H9 (cell line): Measurements from ENCODE around the gene GSS. TPM values are rescaled to one million over a fixed set of nuclear protein-coding genes. Genes with fewer than 3 reads are reported as not detected.

Experiments used
- DNase-seq: peaks from one replicate; pipeline ENCODE4 v3.0.0-alpha.2; 2017
- H2AFZ ChIP-seq: one replicate; pipeline ENCODE4 v1.6.1; 2013; ENCODE audit warnings: mild to moderate bottlenecking, low read length, control low read depth, moderate library complexity
- H2AK5ac ChIP-seq: 2 replicates; pipeline ENCODE4 v1.6.1; 2013; ENCODE audit warnings: low read length, control low read depth, mixed read lengths; ENCODE audit not compliant: insufficient read length
- H2BK120ac ChIP-seq: one replicate; pipeline ENCODE4 v1.6.1; 2013; ENCODE audit warnings: low read depth, mild to moderate bottlenecking, low read length, control low read depth, inconsistent platforms; ENCODE audit not compliant: poor library complexity, severe bottlenecking
- H2BK12ac ChIP-seq: 2 replicates; pipeline ENCODE4 v1.6.1; 2013; ENCODE audit warnings: low read length, control low read depth, mixed read lengths, low read depth; ENCODE audit not compliant: insufficient read length
- H2BK15ac ChIP-seq: 2 replicates; pipeline ENCODE4 v1.6.1; 2013; ENCODE audit warnings: low read depth, low read length, control low read depth
- H2BK20ac ChIP-seq: one replicate; pipeline ENCODE4 v1.6.1; 2013; ENCODE audit warnings: low read depth, mild to moderate bottlenecking, low read length, control low read depth, inconsistent platforms; ENCODE audit not compliant: poor library complexity, severe bottlenecking
- H2BK5ac ChIP-seq: 2 replicates; pipeline ENCODE4 v1.6.1; 2013; ENCODE audit warnings: low read length, control low read depth, mixed read lengths; ENCODE audit not compliant: insufficient read length
- H3K14ac ChIP-seq: 2 replicates; pipeline ENCODE4 v1.6.1; 2013; ENCODE audit warnings: low read length, control low read depth; ENCODE audit not compliant: insufficient read depth
- H3K18ac ChIP-seq: 2 replicates; pipeline ENCODE4 v1.6.1; 2013; ENCODE audit warnings: low read depth, mild to moderate bottlenecking, mixed read lengths, low read length, control low read depth; ENCODE audit not compliant: insufficient read length
- H3K23ac ChIP-seq: 2 replicates; pipeline ENCODE4 v1.6.1; 2013; ENCODE audit warnings: low read length, control low read depth, mixed read lengths, low read depth; ENCODE audit not compliant: insufficient read length
- H3K23me2 ChIP-seq: 2 replicates; pipeline ENCODE4 v1.6.1; 2013; ENCODE audit warnings: low read depth, mild to moderate bottlenecking, mixed read lengths, low read length, control low read depth; ENCODE audit not compliant: insufficient read length, poor library complexity, severe bottlenecking
- H3K27ac ChIP-seq: 2 replicates; pipeline ENCODE4 v1.5.1; 2013; ENCODE audit warnings: low read length, control low read depth, mixed read lengths, low read depth; ENCODE audit not compliant: insufficient read length
- H3K27me3 ChIP-seq: 2 replicates; pipeline ENCODE4 v1.6.1; 2013; ENCODE audit warnings: low read length, control low read depth, inconsistent platforms; ENCODE audit not compliant: insufficient read depth
- H3K4ac ChIP-seq: 2 replicates; pipeline ENCODE4 v1.6.1; 2013; ENCODE audit warnings: low read depth, mild to moderate bottlenecking, control low read depth, inconsistent platforms, low read length, moderate library complexity
- H3K4me1 ChIP-seq: 2 replicates; pipeline ENCODE4 v1.6.1; 2013; ENCODE audit warnings: low read length, control low read depth, inconsistent platforms; ENCODE audit not compliant: insufficient read depth
- H3K4me2 ChIP-seq: 2 replicates; pipeline ENCODE4 v1.6.1; 2013; ENCODE audit warnings: low read length, control low read depth, mixed read lengths; ENCODE audit not compliant: insufficient read length, insufficient read depth
- H3K56ac ChIP-seq: 2 replicates; pipeline ENCODE4 v1.6.1; 2013; ENCODE audit warnings: low read depth, mild to moderate bottlenecking, mixed read lengths, low read length, control low read depth; ENCODE audit not compliant: insufficient read length
- H3K79me1 ChIP-seq: 2 replicates; pipeline ENCODE4 v1.6.1; 2013; ENCODE audit warnings: low read depth, mild to moderate bottlenecking, moderate library complexity, low read length, control low read depth, inconsistent platforms; ENCODE audit not compliant: insufficient read depth, poor library complexity, severe bottlenecking
- H3K79me2 ChIP-seq: 2 replicates; pipeline ENCODE4 v1.6.1; 2013; ENCODE audit warnings: low read length, control low read depth, inconsistent platforms; ENCODE audit not compliant: insufficient read depth
- H3K9ac ChIP-seq: 2 replicates; pipeline ENCODE4 v1.6.1; 2013; ENCODE audit warnings: low read length, control low read depth, mixed read lengths; ENCODE audit not compliant: insufficient read length; ENCODE audit errors: extremely low read depth
- H3K9me3 ChIP-seq: one replicate; pipeline ENCODE4 v1.6.1; 2013; ENCODE audit warnings: low read depth, low read length, inconsistent platforms; ENCODE audit not compliant: control insufficient read depth
- H3T11ph ChIP-seq: one replicate; pipeline ENCODE4 v1.6.1; 2013; ENCODE audit warnings: mild to moderate bottlenecking, low read length, control low read depth, inconsistent platforms
- H4K20me1 ChIP-seq: one replicate; pipeline ENCODE4 v1.6.1; 2013; ENCODE audit not compliant: control insufficient read depth, insufficient read length, insufficient read depth
- H4K5ac ChIP-seq: 2 replicates; pipeline ENCODE4 v1.6.1; 2013; ENCODE audit warnings: low read depth, mild to moderate bottlenecking, mixed read lengths, low read length, control low read depth; ENCODE audit not compliant: insufficient read length
- H4K8ac ChIP-seq: replicated peaks from 2 replicates; pipeline ENCODE4 v1.6.1; 2013; ENCODE audit warnings: low read length, control low read depth, mixed read lengths, low read depth; ENCODE audit not compliant: insufficient read length
- H4K91ac ChIP-seq: 2 replicates; pipeline ENCODE4 v1.6.1; 2013; ENCODE audit warnings: low read depth, mild to moderate bottlenecking, moderate library complexity, mixed read lengths, low read length, control low read depth; ENCODE audit not compliant: insufficient read length
- H3K27ac Mint-ChIP-seq, 3 experiments: 2 replicates in 2 of 3; 3 replicates in 1 of 3; pipeline ENCODE4 v1.8.0; 2020 to 2021; ENCODE audit warnings: mixed read lengths in 3 of 3, mild to moderate bottlenecking in 1 of 3, moderate library complexity in 1 of 3
- H3K27me3 Mint-ChIP-seq: 2 replicates; pipeline ENCODE4 v1.8.0; 2021; ENCODE audit warnings: low read depth, mild to moderate bottlenecking, moderate library complexity, mixed read lengths
- H3K36me3 Mint-ChIP-seq, 3 experiments: 2 replicates in 2 of 3; 3 replicates in 1 of 3; pipeline ENCODE4 v1.8.0; 2020 to 2021; ENCODE audit warnings: low read depth in 3 of 3, mixed read lengths in 3 of 3; ENCODE audit not compliant: insufficient read depth in 1 of 3
- H3K4me1 Mint-ChIP-seq, 2 experiments: 2 replicates each; pipeline ENCODE4 v1.8.0; 2020; ENCODE audit warnings: mixed read lengths in 2 of 2
- H3K4me3 Mint-ChIP-seq, 2 experiments: 2 replicates in 1 of 2; 3 replicates in 1 of 2; pipeline ENCODE4 v1.8.0; 2020 to 2021; ENCODE audit warnings: mild to moderate bottlenecking in 2 of 2, mixed read lengths in 2 of 2, moderate library complexity in 1 of 2
- H3K9me3 Mint-ChIP-seq, 2 experiments: 2 replicates in 1 of 2; 3 replicates in 1 of 2; pipeline ENCODE4 v1.8.0; 2020; ENCODE audit warnings: mild to moderate bottlenecking in 2 of 2, mixed read lengths in 2 of 2, moderate library complexity in 1 of 2
- WGBS: extraction: QIAGEN DNeasy Blood & Tissue Kit; methylation state at CpG from one replicate; pipeline ENCODE4 v1.1.7; 2013; ENCODE audit warnings: missing lambda C conversion rate, low lambda C conversion rate, mixed read lengths; ENCODE audit not compliant: insufficient read length; ENCODE audit errors: extremely low coverage; 5-methylcytosine and 5-hydroxymethylcytosine counted together
- total RNA-seq: library from RNA; stranded (reverse); gene quantifications from 2 replicates; pipeline ENCODE4 v1.2.1, GENCODE V29; 2021
- TF ChIP-seq, protein P1 (sequence below): fragments of 200-600 bp; sonication (generic); conservative IDR thresholded peaks from 3 replicates; pipeline ENCODE4 v1.8.0; 2021; ENCODE audit warnings: antibody characterized with exemption, mild to moderate bottlenecking

The GSS gene
- total RNA-seq, 1 experiment from 2014 or later: 48.5 TPM

DNA sequence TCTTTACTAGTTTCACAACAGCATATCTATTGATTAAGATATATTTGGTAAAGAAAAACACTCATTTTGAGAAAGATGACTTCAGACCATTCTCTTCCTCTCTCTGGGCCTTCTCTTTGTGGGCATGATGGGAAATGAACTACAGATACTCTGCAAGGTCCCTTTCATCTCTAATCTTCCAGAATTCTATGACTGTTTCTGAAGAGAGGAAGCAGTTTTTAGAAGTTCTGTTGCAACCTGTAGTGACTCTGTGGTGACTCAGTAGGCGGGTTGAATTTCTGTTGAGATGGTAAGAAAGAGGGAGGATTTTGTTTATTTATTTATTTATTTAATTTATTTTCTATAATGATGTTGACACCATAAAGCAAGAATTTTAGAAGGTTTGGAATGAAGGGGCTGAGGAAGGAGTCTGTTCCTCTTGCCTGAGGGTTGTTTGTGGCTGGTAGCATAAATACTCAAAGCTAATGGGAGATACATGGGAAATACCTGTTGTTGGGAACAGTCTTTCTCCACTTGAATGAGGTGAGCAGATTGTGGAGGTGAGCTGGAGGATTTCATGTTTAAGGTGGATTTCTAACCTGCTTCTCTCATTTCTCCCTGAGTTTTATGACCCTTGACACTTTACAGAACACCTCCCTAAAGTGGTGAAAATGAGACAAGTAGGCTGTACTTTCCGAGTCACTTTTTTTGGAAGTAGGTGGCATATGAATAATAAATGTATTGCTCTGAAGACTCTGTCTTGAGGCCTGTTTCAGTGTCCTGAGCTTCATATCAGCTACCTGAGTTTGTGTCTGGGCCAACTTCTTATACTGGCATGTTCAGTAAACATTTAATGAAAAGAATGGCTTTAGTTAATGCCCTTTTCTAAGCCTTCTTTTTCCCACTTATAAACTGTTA lies 64.2 kb downstream of the GSS start:
- Histone ChIP-seq H2BK20ac (no peak overlapping the region), H3K9me3 (no peaks in the 10 kb centered on the region), H2BK120ac (no peak overlapping the region), H3K4ac (no peak overlapping the region), H3K79me1 (no peaks in the 10 kb centered on the region), H3K56ac (no peak overlapping the region), H3K14ac (no peak overlapping the region), H4K5ac (no peak overlapping the region), H3K27ac (no peak overlapping the region), H4K91ac (no peak overlapping the region), H3K9ac (no peak overlapping the region), H2BK15ac (no peak overlapping the region), H3K4me1 (no peaks in the 10 kb centered on the region), H4K20me1 (no peaks in the 10 kb centered on the region), H3K4me2 (no peak overlapping the region), H3K27me3 (no peaks in the 10 kb centered on the region), H4K8ac (no peak overlapping the region), H2BK12ac (no peak overlapping the region), H3T11ph (no peak overlapping the region), H3K79me2 (no peaks in the 10 kb centered on the region; the same call in 1 of the 2 replicates), H3K18ac (no peak overlapping the region), H2BK5ac (no peak overlapping the region), H2AK5ac (no peak overlapping the region), H3K23ac (no peak overlapping the region), H3K23me2 (no peaks in the 10 kb centered on the region), H2AFZ (no peak overlapping the region)
- H3K27me3 Mint-ChIP-seq: no peaks in the 10 kb centered on the region
- WGBS: no CpG with 5 or more reads among the region's 2 CpGs
- H3K36me3 Mint-ChIP-seq: no peaks in the 10 kb centered on the region; a peak in 1 of 7 replicates
- H3K9me3 Mint-ChIP-seq: no peaks in the 10 kb centered on the region
- DNase-seq: no peak
- H3K27ac Mint-ChIP-seq: 0 out of 7 replicates have a peak overlapping the region, but pooled peaks of 1 of the 3 experiments have one; percentile 8
- no peak overlapping the region for H3K4me3 Mint-ChIP-seq
- peaks cover 0 to 3% of the 10 kb centered on the region in 2 experiments; a peak in 1 of 4 replicates for H3K4me1 Mint-ChIP-seq
- TF ChIP-seq, protein P1, sequence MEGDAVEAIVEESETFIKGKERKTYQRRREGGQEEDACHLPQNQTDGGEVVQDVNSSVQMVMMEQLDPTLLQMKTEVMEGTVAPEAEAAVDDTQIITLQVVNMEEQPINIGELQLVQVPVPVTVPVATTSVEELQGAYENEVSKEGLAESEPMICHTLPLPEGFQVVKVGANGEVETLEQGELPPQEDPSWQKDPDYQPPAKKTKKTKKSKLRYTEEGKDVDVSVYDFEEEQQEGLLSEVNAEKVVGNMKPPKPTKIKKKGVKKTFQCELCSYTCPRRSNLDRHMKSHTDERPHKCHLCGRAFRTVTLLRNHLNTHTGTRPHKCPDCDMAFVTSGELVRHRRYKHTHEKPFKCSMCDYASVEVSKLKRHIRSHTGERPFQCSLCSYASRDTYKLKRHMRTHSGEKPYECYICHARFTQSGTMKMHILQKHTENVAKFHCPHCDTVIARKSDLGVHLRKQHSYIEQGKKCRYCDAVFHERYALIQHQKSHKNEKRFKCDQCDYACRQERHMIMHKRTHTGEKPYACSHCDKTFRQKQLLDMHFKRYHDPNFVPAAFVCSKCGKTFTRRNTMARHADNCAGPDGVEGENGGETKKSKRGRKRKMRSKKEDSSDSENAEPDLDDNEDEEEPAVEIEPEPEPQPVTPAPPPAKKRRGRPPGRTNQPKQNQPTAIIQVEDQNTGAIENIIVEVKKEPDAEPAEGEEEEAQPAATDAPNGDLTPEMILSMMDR: no peak
